GM12873 (cell line): ENCODE measurements around the gene FLT1.

Experiments used
- TF ChIP-seq, protein P1 (sequence below): IDR thresholded peaks from 2 replicates; pipeline ENCODE4 v1.5.1; 2012; ENCODE audit warnings: low read depth, mild to moderate bottlenecking, moderate library complexity, low read length, control low read depth; ENCODE audit not compliant: insufficient read depth; ENCODE audit errors: missing control alignments

Gene FLT1

DNA sequence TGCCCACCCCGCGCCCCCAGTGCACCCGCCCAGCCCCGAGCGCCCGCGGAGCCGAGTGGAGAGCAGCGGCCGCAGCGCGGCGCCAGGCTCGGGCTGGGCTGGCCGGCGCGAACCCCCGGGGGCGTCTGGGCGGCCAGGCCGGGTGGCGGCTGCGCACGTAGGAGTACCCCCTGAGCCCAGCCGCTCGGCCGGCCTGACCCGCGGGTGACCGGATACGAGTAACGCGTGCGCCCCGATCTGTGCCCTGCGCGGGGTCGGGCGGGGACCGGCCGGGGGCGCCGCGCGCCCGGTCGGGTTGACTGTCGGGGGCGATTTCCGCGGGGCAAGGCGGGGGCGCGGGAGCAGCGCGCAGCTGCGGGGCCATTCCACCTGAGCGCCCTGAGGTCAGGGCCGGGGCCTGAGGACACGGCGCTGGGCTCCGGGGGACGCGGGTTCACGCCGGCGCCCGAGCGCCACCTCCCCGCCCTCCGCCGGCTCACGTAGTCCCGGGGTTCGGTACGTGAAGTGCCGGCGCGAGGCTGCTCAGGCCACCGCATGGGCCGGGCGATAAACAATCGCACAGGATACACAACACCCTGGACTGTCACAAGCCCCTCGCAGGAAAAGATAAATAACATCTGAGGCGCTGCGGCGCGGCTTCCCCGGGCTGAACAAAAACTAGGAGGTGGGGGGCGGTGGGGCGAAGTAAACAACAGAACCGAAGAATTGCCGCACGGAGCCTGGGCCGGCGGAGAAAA, 37.6 kb upstream of the FLT1 start:
- TF ChIP-seq, protein P1, sequence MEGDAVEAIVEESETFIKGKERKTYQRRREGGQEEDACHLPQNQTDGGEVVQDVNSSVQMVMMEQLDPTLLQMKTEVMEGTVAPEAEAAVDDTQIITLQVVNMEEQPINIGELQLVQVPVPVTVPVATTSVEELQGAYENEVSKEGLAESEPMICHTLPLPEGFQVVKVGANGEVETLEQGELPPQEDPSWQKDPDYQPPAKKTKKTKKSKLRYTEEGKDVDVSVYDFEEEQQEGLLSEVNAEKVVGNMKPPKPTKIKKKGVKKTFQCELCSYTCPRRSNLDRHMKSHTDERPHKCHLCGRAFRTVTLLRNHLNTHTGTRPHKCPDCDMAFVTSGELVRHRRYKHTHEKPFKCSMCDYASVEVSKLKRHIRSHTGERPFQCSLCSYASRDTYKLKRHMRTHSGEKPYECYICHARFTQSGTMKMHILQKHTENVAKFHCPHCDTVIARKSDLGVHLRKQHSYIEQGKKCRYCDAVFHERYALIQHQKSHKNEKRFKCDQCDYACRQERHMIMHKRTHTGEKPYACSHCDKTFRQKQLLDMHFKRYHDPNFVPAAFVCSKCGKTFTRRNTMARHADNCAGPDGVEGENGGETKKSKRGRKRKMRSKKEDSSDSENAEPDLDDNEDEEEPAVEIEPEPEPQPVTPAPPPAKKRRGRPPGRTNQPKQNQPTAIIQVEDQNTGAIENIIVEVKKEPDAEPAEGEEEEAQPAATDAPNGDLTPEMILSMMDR, result no peak

DNA sequence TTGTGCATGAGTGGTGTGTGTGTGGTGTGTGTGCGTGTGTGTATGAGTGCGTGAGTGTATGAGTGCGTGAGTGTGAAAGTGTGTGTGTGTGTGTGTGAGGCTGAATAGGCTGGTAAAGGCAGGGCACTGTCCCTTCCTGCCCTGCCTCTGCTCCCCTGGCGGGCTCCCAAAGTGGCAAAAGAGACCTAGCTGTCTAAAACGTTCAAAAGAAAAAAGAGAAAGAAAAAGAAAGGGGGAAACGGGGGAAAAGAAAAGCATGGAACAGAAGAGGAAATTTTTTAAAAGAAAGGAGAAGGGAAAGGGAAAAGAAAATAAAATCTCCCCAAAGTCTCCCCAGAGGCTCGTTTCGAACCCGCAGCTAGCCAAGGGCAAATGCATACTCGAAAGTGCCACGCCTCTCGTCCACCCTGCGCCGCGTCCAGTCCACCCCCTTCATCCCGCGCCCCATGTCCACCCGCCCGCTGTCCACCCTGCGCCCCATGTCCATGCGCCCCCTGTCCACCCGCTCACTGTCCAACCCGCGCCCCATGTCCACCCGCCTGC, 37.0 kb upstream of the FLT1 start:
- TF ChIP-seq, protein P1, result no peak

DNA sequence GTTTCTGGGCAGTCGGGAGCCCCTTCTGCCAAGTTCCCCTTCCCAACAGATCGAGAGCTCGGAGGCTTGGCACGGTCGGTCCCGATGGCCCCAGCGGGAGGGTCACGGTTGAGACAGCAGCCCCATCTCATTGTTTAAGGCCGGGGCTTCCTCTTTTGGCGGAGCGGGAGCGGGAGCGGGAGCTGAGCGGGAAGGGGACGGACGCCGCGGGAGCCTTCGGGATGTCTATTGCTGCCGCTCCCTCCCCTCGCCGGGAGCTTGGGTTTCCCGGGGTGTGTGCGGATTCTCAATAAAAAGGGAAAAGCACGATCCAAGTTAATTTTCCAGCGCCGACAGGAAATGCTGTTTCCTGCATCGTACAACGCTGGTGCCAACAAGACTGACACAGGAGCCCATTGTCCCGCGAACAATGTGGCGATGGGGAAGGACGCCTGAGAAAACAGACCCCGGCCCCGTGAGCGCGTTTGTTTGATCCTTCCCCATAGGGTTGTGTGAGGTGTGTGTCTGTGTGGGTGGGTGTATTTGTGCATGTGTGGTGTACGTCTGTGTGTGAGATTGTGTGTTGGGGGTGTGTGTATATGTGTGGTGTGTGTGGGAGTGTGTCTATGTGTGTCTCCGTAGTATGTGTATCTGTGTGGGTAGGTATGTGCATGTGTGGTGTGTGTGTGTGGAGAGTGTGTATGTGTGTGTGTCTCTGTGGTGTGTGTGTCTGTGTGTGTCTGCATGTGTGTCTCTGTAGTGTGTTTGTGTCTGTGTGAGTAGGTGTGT, 36.3 kb upstream of the FLT1 start:
- TF ChIP-seq, protein P1, result no peak

DNA sequence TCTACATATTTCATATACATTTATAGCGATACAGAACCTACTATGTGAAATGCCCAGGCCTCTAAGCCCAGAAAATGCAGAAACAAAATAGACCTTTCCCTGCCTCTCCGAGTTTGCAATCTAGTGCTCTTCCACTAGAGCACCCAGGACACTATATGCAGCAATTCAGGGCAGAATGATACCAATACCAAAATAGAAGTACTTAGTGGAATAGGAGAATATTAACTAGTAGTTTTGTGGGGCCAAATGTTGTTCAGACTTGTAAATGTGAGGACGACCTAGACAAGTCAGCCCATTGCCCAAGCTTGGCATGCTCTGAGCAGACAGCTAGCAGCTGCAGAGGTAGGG, 35.8 kb upstream of the FLT1 start:
- TF ChIP-seq, protein P1, result no peak

DNA sequence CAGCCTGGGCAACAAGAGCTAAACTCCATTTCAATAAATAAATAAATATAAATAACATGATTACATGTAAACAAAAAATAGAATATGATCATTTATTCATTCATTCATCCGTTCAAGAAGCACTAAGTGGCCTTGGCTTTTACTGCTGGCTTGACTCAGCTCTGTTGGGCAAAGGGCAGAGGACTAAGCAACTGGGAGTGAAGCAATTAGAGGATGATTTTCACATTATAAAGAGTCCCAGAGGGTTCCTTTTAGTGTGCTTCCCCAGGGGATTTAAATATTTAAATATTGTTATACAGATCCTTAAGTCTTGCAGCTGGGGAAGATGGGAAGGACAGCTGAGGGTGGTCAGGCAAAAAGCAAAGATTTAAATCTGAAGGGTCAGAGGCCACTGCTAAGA, 34.9 kb upstream of the FLT1 start:
- TF ChIP-seq, protein P1, result no peak

DNA sequence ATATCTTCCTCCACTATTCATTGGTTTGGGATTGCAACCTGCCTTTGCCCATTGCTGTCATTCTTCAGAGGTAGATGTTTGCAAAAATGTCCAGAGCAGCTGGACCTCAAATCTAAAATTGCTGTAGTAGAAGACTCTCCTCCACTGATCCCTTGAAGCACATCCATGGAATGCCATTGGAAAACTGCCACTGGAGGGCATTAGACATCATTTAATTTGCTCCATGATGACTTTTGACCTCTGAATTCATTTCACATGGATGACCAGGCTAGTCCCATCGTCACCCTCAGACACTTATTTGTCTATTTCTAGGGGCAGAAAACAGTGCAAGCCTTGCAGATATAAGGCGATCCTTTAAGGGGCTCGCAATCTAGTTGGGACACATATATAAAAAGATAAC, 33.9 kb upstream of the FLT1 start:
- TF ChIP-seq, protein P1, result no peak

DNA sequence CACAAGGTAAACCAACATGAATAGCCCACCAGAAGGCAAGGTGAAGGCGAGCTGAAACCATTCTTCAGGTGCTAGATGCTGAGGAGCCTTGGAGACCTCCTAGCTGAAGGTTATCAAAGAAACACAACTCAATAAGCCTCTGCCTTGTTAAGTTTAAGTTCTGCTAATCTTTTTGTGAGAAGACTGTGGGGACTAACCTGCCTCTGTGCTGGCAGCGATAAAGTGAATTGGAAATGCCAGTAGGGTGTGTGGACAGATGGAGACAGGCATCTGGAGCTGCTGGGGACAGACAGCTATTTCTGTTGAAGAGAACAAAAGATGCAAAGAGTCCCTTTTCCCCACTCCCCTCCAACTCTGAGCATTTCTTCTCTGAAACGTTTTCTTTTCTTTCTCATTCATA, 33.5 kb upstream of the FLT1 start:
- TF ChIP-seq, protein P1, result no peak
